Measurements from ENCODE around the gene LRRC39.

The LRRC39 gene

GRCh38 chr1:100183370-100183769, 5.3 kb upstream of the LRRC39 start:
- TF ChIP-seq CTCF (conservative IDR thresholded peaks at IDR 0.05; ENCODE audit: control insufficient read depth, insufficient read depth, low read depth, low read length): no peak
- DNase-seq (ENCODE audit: low read depth): no peak
- no peak overlapping the region for H3K4me3 ChIP-seq (ENCODE audit: control insufficient read depth, low read depth, low read length)

GRCh38 chr1:100177295-100178041, 588 bp downstream of the LRRC39 start:
- H3K4me3 ChIP-seq (ENCODE audit: control insufficient read depth, low read depth, low read length): no peak overlapping the region
- no peak for TF ChIP-seq CTCF (conservative IDR thresholded peaks at IDR 0.05; ENCODE audit: control insufficient read depth, insufficient read depth, low read depth, low read length)
- no peak for DNase-seq (ENCODE audit: low read depth)

DNA sequence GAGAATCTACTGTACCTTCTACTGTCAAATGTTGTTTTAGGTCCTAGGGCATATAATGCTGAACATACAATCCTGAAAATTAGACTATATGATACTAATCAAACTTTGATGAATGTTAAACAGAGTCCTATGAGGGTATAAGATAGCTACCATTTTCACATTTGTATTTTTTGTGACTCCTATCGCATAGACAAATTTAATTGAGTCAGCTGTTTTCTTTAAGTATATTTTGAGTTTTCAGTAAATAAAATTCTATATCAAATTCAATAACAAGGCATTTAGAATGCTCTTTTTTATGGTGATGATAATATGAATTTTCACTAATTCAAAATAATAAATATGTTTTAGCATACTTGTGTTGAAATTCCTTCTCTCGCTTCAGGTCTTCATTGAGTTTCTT, 10.0 kb downstream of the LRRC39 start:
- no peak overlapping the region for H3K4me3 ChIP-seq (ENCODE audit: control insufficient read depth, low read depth, low read length)
- DNase-seq (ENCODE audit: low read depth): no peak
- no peak for TF ChIP-seq CTCF (conservative IDR thresholded peaks at IDR 0.05; ENCODE audit: control insufficient read depth, insufficient read depth, low read depth, low read length)

GRCh38 chr1:100164702-100165101, 13.4 kb downstream of the LRRC39 start:
- no peak overlapping the region for H3K4me3 ChIP-seq (ENCODE audit: control insufficient read depth, low read depth, low read length)
- no peak for DNase-seq (ENCODE audit: low read depth)
- no peak for TF ChIP-seq CTCF (conservative IDR thresholded peaks at IDR 0.05; ENCODE audit: control insufficient read depth, insufficient read depth, low read depth, low read length)

DNA sequence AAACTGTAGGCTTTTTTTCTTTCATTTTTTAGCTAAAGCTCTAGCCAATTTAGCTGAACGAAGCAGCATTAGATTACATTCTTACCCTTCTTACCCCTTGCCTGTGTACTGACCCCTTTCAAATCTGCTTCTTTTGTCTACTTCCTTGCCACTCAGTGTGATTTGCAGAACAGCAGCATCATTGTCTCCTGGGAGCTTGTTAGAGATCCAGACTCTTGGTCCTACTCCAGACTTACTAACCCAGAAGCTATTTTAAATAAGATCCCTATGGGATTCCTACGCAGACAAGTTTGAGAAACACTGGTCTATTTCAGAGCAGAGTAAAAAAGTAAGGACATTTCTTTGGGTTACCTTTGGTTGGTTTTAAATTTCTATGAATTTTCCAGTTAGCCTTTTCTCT, 13.8 kb downstream of the LRRC39 start:
- no peak for TF ChIP-seq CTCF (conservative IDR thresholded peaks at IDR 0.05; ENCODE audit: control insufficient read depth, insufficient read depth, low read depth, low read length)
- DNase-seq (ENCODE audit: low read depth): peak; percentile 90
- H3K4me3 ChIP-seq (ENCODE audit: control insufficient read depth, low read depth, low read length): no peak overlapping the region

- no peak for DNase-seq (ENCODE audit: low read depth)
- TF ChIP-seq CTCF (conservative IDR thresholded peaks at IDR 0.05; ENCODE audit: control insufficient read depth, insufficient read depth, low read depth, low read length): no peak
- H3K4me3 ChIP-seq (ENCODE audit: control insufficient read depth, low read depth, low read length): no peak overlapping the region
Observed at GRCh38 chr1:100162881-100163280, 15.2 kb downstream of the LRRC39 start.

Measured in fibroblast of mammary gland (primary cell).